Retinal pigment epithelial cell (primary cell): ENCODE results near the gene TRPM3.

Experiments used
- DNase-seq: peaks from one replicate; pipeline ENCODE4 v3.0.0-alpha.2; 2010; ENCODE audit warnings: low read depth
- H3K4me3 ChIP-seq: 2 replicates; pipeline ENCODE4 v1.5.1; 2011; ENCODE audit warnings: mild to moderate bottlenecking, low read length, control low read depth, moderate library complexity
- TF ChIP-seq, protein P1 (sequence below): conservative IDR thresholded peaks from 2 replicates; pipeline ENCODE4 v1.5.1; 2011; ENCODE audit warnings: low read depth, low read length, control low read depth, inconsistent platforms

TRPM3 gene

DNA sequence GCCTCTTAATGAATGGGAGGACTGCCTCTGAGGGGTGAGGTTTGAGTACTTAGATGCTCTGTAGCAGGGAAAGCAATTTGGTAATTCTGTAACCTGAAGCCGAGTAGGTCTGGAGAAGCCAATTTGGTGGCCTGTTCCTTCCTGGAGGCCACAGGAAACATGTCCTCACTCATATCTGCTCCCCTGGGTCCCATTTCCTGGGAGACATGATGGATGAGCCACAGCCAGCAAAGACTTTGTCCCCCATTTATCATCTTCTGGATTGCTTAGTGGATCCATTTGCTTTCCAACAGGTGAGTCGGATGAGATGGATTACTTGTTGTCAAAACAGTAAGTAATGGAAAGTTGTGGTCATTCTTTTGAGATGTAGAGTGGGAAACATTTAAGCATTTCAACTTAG, 607.1 kb downstream of the TRPM3 start:
- TF ChIP-seq, protein P1, sequence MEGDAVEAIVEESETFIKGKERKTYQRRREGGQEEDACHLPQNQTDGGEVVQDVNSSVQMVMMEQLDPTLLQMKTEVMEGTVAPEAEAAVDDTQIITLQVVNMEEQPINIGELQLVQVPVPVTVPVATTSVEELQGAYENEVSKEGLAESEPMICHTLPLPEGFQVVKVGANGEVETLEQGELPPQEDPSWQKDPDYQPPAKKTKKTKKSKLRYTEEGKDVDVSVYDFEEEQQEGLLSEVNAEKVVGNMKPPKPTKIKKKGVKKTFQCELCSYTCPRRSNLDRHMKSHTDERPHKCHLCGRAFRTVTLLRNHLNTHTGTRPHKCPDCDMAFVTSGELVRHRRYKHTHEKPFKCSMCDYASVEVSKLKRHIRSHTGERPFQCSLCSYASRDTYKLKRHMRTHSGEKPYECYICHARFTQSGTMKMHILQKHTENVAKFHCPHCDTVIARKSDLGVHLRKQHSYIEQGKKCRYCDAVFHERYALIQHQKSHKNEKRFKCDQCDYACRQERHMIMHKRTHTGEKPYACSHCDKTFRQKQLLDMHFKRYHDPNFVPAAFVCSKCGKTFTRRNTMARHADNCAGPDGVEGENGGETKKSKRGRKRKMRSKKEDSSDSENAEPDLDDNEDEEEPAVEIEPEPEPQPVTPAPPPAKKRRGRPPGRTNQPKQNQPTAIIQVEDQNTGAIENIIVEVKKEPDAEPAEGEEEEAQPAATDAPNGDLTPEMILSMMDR: no peak
- H3K4me3 ChIP-seq: no peak overlapping the region
- DNase-seq: no peak

DNA sequence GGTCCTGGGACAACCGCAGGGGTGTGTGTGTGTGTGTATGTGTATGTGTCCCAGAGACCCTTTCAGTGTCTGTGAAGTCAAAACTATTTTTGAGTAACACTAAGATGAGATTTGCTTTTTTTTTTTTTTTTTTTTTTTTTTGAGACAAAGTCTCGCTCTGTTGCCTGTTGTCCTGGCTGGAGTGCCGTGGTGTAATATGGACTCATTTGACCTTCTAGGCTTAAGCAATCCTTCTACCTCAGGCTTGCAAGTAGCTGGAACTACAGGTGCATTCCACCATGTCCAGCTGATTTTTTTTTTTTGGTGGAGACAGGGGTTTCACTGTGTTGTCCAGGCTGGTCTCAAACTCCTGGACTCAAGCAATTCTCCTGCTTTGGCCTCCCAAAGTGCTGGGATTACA, 609.6 kb downstream of the TRPM3 start:
- no peak for DNase-seq
- no peak overlapping the region for H3K4me3 ChIP-seq
- TF ChIP-seq, protein P1: no peak

DNA sequence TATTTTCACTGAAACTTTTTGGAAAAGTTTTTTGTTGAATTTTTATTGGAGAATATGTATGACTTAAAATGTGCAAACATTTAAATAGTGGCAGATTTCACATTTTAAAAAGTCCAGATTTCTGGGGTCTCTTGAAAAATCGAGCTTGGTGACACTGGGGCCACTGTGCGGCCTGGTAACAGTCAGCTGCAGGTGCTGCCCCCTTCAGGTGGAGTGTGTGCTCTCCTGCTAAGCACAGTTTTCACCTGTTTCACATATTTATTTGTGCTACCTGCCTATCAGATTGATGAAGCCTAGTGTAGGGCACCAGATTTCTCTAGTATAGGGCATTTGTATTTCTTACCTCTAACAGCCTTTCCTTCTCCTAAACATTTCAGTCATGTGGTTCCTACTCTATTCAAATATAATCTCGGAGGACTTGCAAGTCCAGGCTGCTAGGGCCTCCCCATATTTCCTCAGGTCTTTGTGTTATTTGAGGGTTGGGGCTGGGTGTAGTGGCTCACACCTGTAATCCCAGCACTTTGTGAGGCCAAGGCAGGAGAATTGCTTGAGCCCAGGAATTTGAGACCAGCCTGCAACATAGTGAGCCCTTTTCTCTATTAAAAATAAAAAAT, 611.2 kb downstream of the TRPM3 start:
- no peak overlapping the region for H3K4me3 ChIP-seq
- TF ChIP-seq, protein P1: peak; percentile 75
- DNase-seq: no peak

DNA sequence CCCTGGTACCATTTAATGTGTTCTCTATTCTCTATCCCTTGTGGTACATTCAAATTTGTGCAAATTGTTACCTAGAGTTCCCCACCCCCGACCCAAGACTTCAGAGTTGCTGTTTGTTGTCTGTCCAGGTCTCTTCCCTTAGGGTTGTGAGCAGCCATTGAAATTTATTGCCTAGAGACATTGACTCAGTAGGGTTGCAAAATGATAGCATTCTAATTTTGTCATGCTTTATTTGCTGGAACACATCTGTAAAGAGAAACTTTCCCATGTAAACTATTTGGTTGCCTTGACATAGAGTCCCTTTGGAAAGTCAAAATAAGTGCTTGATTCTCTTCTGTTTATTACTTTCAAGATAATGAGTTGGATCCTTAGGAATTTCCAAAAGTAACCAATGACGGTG, 615.3 kb downstream of the TRPM3 start:
- TF ChIP-seq, protein P1: no peak
- H3K4me3 ChIP-seq: no peak overlapping the region
- no peak for DNase-seq

DNA sequence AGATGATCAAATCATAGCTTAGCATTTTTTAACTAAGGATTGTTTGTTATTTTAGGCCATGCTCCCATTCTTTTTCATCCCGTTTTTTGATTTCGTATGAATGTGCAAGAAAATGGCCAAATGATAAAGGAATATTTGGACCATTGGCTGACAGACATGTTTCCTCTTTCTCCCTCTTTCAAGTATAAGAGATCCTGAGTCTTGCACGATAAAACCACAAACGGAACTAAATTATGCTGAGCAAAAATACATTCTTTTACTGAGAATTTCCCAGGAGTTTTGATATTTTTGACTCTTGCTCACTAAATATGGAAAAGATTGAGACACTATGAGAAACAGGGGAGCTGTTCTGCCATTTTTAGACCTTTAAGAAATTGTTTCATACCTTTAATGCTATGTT, 616.6 kb downstream of the TRPM3 start:
- H3K4me3 ChIP-seq: no peak overlapping the region
- no peak for DNase-seq
- TF ChIP-seq, protein P1: no peak

DNA sequence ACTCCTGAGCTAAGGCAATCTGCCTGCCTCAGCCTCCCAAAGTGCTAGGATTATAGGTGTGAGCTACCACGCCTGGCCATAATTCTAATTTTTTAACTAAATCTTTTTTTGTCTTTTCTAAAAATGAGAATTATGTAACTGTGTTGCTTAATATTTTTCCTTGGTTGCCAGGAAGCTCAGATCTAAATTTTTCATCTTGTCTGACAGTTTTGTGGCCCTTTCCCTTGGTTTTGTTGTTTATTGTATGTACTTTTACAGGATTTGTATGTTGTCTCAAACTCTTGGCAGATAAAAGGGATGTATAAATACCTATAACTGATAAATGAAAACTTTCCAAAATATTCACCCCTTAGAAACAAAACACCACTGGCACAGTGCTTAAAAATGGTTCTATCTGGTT, 618.7 kb downstream of the TRPM3 start:
- H3K4me3 ChIP-seq: no peak overlapping the region
- TF ChIP-seq, protein P1: no peak
- no peak for DNase-seq

DNA sequence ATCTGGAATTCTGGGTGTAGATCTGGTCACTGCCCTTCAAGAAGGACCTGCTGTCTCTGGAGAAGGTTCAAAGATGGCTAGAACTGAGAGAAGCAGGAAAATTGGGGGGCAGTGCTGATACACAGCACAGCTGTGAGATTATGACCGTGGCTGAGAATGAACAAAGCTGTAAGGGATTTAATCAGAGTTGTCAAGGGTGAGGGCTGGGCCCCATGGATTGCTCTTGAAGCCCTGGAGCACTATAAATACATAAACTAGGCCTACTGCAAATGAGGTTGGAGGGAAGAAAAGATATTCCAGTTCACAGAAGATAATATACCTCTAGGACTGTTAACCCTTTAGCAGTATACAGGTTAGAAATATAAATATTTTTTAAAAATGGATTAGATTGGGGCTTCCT, 620.6 kb downstream of the TRPM3 start:
- TF ChIP-seq, protein P1: no peak
- H3K4me3 ChIP-seq: no peak overlapping the region
- DNase-seq: no peak
